ENCODE results near the gene LCN12.

- TF ChIP-seq CTCF (conservative IDR thresholded peaks at IDR 0.05; ENCODE audit: low read depth, low read length) (no peak), EZH2phosphoT487 (IDR thresholded peaks at IDR 0.05; ENCODE audit: borderline replicate concordance, low read length) (no peak), EZH2 (IDR thresholded peaks at IDR 0.05; ENCODE audit: low read length, unreplicated experiment) (no peak)
Measured at GRCh38 chr9:136923881-136924280, 28.2 kb upstream of the LCN12 start.

Measured in PC-3 (cell line).